Mesenchymal stem cell (in vitro differentiated cells and primary cell): Measurements from ENCODE around the gene RHOB.

Experiments used
- DNase-seq: peaks from one replicate; pipeline ENCODE4 v3.0.0-alpha.2; 2013
- H2AFZ ChIP-seq: one replicate; pipeline ENCODE4 v1.6.1; 2013; ENCODE audit warnings: low read depth, mild to moderate bottlenecking, control low read depth, inconsistent platforms, low read length, moderate library complexity
- H2AK5ac ChIP-seq: 2 replicates; pipeline ENCODE4 v1.6.1; 2013; ENCODE audit warnings: low read length, moderate library complexity, mild to moderate bottlenecking, inconsistent platforms; ENCODE audit not compliant: severe bottlenecking
- H2BK120ac ChIP-seq: one replicate; pipeline ENCODE4 v1.6.1; 2013; ENCODE audit warnings: low read depth, mild to moderate bottlenecking, inconsistent platforms, low read length, moderate library complexity
- H2BK12ac ChIP-seq, 2 experiments: one replicate each; pipeline ENCODE4 v1.6.1; 2013; ENCODE audit warnings: inconsistent platforms in 2 of 2, low read length in 2 of 2, mild to moderate bottlenecking in 2 of 2, moderate library complexity in 2 of 2, control low read depth in 1 of 2
- H2BK15ac ChIP-seq: one replicate; pipeline ENCODE4 v1.6.1; 2013; ENCODE audit warnings: mild to moderate bottlenecking, low read depth, inconsistent platforms; ENCODE audit not compliant: poor library complexity, severe bottlenecking
- H2BK5ac ChIP-seq: 2 replicates; pipeline ENCODE4 v1.6.1; 2013; ENCODE audit warnings: low read depth, mild to moderate bottlenecking, low read length, control low read depth, inconsistent platforms; ENCODE audit not compliant: poor library complexity, severe bottlenecking
- H3K14ac ChIP-seq, 2 experiments: one replicate each; pipeline ENCODE4 v1.6.1; 2013; ENCODE audit warnings: inconsistent platforms in 2 of 2, low read length in 2 of 2, control low read depth in 1 of 2, mild to moderate bottlenecking in 1 of 2, moderate library complexity in 1 of 2
- H3K18ac ChIP-seq, 2 experiments: one replicate each; pipeline ENCODE4 v1.6.1; 2013; ENCODE audit warnings: inconsistent platforms in 2 of 2, low read length in 2 of 2, control low read depth in 1 of 2, low read depth in 1 of 2, mild to moderate bottlenecking in 1 of 2
- H3K23ac ChIP-seq, 2 experiments: one replicate each; pipeline ENCODE4 v1.6.1; 2013; ENCODE audit warnings: inconsistent platforms in 2 of 2, low read length in 2 of 2, mild to moderate bottlenecking in 2 of 2, moderate library complexity in 2 of 2, control low read depth in 1 of 2
- H3K27ac ChIP-seq: 2 replicates; pipeline ENCODE4 v1.5.1; 2013; ENCODE audit warnings: mild to moderate bottlenecking, moderate library complexity, low read length, control low read depth, inconsistent platforms; ENCODE audit not compliant: poor library complexity, severe bottlenecking
- H3K27me3 ChIP-seq, 2 experiments: 2 replicates each; pipeline versions ENCODE4 v1.6.1 to v1.7.0; 2013; ENCODE audit warnings: low read length in 2 of 2, mild to moderate bottlenecking in 2 of 2, moderate library complexity in 2 of 2, control low read depth in 1 of 2, inconsistent platforms in 1 of 2; ENCODE audit not compliant: control insufficient read depth in 1 of 2, insufficient read depth in 1 of 2
- H3K36me3 ChIP-seq, 2 experiments: 2 replicates each; pipeline versions ENCODE4 v1.6.1 to v1.7.0; 2013; ENCODE audit warnings: low read length in 2 of 2, control low read depth in 1 of 2, inconsistent platforms in 1 of 2, low read depth in 1 of 2, mild to moderate bottlenecking in 1 of 2; ENCODE audit not compliant: insufficient read depth in 2 of 2, control insufficient read depth in 1 of 2
- H3K4ac ChIP-seq, 2 experiments: one replicate each; pipeline ENCODE4 v1.6.1; 2013; ENCODE audit warnings: inconsistent platforms in 2 of 2, low read length in 2 of 2, mild to moderate bottlenecking in 2 of 2, moderate library complexity in 2 of 2, control low read depth in 1 of 2, low read depth in 1 of 2
- H3K4me1 ChIP-seq: 2 replicates; pipeline ENCODE4 v1.6.1; 2013; ENCODE audit warnings: low read depth, low read length, control low read depth; ENCODE audit not compliant: control insufficient read depth, insufficient read depth
- H3K4me2 ChIP-seq: 2 replicates; pipeline ENCODE4 v1.6.1; 2013; ENCODE audit warnings: low read length, mild to moderate bottlenecking, inconsistent platforms; ENCODE audit not compliant: poor library complexity, severe bottlenecking
- H3K4me3 ChIP-seq, 2 experiments: 2 replicates each; pipeline versions ENCODE4 v1.5.1 to v1.7.0; 2013; ENCODE audit warnings: low read length in 2 of 2, mild to moderate bottlenecking in 2 of 2, control low read depth in 1 of 2, low read depth in 1 of 2; ENCODE audit not compliant: insufficient read depth in 1 of 2
- H3K79me1 ChIP-seq: replicated peaks from 2 replicates; pipeline ENCODE4 v1.6.1; 2013; ENCODE audit warnings: mild to moderate bottlenecking, control low read depth, low read length, inconsistent platforms; ENCODE audit not compliant: poor library complexity, severe bottlenecking
- H3K9ac ChIP-seq: 2 replicates; pipeline ENCODE4 v1.7.0; 2013; ENCODE audit warnings: mild to moderate bottlenecking, low read length, moderate library complexity
- H3K9me3 ChIP-seq: 2 replicates; pipeline ENCODE4 v1.7.0; 2013; ENCODE audit warnings: mild to moderate bottlenecking, low read length; ENCODE audit not compliant: control insufficient read depth
- H4K8ac ChIP-seq: one replicate; pipeline ENCODE4 v1.6.1; 2013; ENCODE audit warnings: inconsistent platforms, mild to moderate bottlenecking, low read length, moderate library complexity
- H4K91ac ChIP-seq: one replicate; pipeline ENCODE4 v1.6.1; 2013; ENCODE audit warnings: mild to moderate bottlenecking, low read length, inconsistent platforms
- WGBS: methylation state at CpG from one replicate; pipeline ENCODE4 v1.1.7; 2013; ENCODE audit warnings: mixed read lengths; 5-methylcytosine and 5-hydroxymethylcytosine counted together

RHOB gene

GRCh38 chr2:20422402-20423271 lies 24.2 kb upstream of the RHOB start:
- Histone ChIP-seq H3K4me2 (no peak overlapping the region), H2BK12ac (peak overlapping the region; percentile 92 to 99), H4K91ac (peak overlapping the region; percentile 98), H3K4me3 (peak overlapping the region in 1 of 2 experiments; percentile 42), H3K36me3 (no peaks in the 10 kb centered on the region), H3K79me1 (no peaks in the 10 kb centered on the region), H3K27ac (no peak overlapping the region), H2BK5ac (peak overlapping the region; percentile 10), H2AK5ac (peak overlapping the region; percentile 46), H3K18ac (peak overlapping the region; percentile 81 to 95), H2AFZ (no peak overlapping the region), H3K9ac (no peak overlapping the region), H3K4ac (peak overlapping the region; percentile 90 to 98), H2BK15ac (peak overlapping the region; percentile 87), H3K4me1 (peaks cover 24% of the 10 kb centered on the region), H3K23ac (peak overlapping the region in 1 of 2 experiments; percentile 43), H4K8ac (peak overlapping the region; percentile 96), H3K9me3 (no peaks in the 10 kb centered on the region), H3K27me3 (no peaks in the 10 kb centered on the region), H2BK120ac (peak overlapping the region; percentile 82), H3K14ac (peak overlapping the region in 1 of 2 experiments; percentile 53)
- WGBS, result 85% methylated on average over 11 of the region's 11 CpGs
- peak; percentile 60 for DNase-seq

GRCh38 chr2:20423359-20423758 lies 23.5 kb upstream of the RHOB start:
- Histone ChIP-seq H3K79me1 (no peaks in the 10 kb centered on the region), H3K27me3 (no peaks in the 10 kb centered on the region), H2BK12ac (peak overlapping the region; percentile 99), H3K23ac (no peak overlapping the region), H4K8ac (no peak overlapping the region), H3K18ac (peak overlapping the region; percentile 81 to 95), H3K4me1 (peaks cover 24% of the 10 kb centered on the region), H2AK5ac (peak overlapping the region; percentile 50), H2BK15ac (no peak overlapping the region), H3K4me2 (no peak overlapping the region), H3K27ac (no peak overlapping the region), H3K4me3 (no peak overlapping the region), H3K36me3 (no peaks in the 10 kb centered on the region), H2AFZ (no peak overlapping the region), H3K9me3 (no peaks in the 10 kb centered on the region), H3K4ac (peak overlapping the region; percentile 90 to 98), H3K9ac (no peak overlapping the region), H3K14ac (no peak overlapping the region), H2BK5ac (no peak overlapping the region), H4K91ac (peak overlapping the region; percentile 98), H2BK120ac (peak overlapping the region; percentile 82)
- WGBS, result 94% methylated on average over 6 of the region's 6 CpGs
- peak; percentile 23 for DNase-seq

GRCh38 chr2:20423847-20424246 lies 23.0 kb upstream of the RHOB start:
- no peaks in the 10 kb centered on the region for H3K79me1 ChIP-seq
- H4K8ac ChIP-seq, result peak overlapping the region; percentile 74
- DNase-seq, result peak; percentile 28
- peak overlapping the region; percentile 96 for H2BK15ac ChIP-seq
- H3K9me3 ChIP-seq, result no peaks in the 10 kb centered on the region
- H2AK5ac ChIP-seq, result peak overlapping the region; percentile 50
- H3K27ac ChIP-seq, result no peak overlapping the region
- peak overlapping the region; percentile 90 to 94 for H3K4ac ChIP-seq
- H2BK120ac ChIP-seq, result peak overlapping the region; percentile 100
- H3K14ac ChIP-seq, result peak overlapping the region in 1 of 2 experiments; percentile 90
- peak overlapping the region; percentile 99 for H2BK12ac ChIP-seq
- peak overlapping the region; percentile 81 to 91 for H3K18ac ChIP-seq
- WGBS, result 96% methylated on average over 2 of the region's 2 CpGs
- no peak overlapping the region for H3K4me3 ChIP-seq
- H3K9ac ChIP-seq, result no peak overlapping the region
- H4K91ac ChIP-seq, result peak overlapping the region; percentile 98
- H2AFZ ChIP-seq, result no peak overlapping the region
- no peaks in the 10 kb centered on the region for H3K27me3 ChIP-seq
- no peak overlapping the region for H3K4me2 ChIP-seq
- H2BK5ac ChIP-seq, result no peak overlapping the region
- no peaks in the 10 kb centered on the region for H3K36me3 ChIP-seq
- H3K23ac ChIP-seq, result no peak overlapping the region
- peaks cover 24% of the 10 kb centered on the region for H3K4me1 ChIP-seq
